Measurements from ENCODE around the gene C4orf50.

DNA sequence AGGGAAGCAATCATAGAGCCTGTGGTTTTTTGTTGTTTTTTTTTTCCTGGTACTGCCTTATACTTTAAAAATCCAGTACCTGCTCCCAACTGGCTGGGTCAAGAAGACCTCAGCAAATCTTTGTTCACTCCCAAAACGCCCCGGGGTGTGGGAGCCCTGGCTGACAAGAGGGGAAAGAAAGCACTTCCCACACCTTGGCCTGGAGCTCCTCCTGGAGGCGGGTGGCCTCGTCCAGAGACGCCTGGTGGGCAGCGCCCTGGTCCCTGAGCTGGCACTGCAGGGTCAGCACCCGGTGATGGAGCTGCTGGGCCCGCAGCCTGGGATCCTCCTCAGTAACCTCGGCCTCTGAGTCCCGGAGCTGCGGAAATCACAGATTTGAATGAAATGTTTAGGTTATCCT, 38.2 kb downstream of the C4orf50 start:
- TF ChIP-seq, protein P1, sequence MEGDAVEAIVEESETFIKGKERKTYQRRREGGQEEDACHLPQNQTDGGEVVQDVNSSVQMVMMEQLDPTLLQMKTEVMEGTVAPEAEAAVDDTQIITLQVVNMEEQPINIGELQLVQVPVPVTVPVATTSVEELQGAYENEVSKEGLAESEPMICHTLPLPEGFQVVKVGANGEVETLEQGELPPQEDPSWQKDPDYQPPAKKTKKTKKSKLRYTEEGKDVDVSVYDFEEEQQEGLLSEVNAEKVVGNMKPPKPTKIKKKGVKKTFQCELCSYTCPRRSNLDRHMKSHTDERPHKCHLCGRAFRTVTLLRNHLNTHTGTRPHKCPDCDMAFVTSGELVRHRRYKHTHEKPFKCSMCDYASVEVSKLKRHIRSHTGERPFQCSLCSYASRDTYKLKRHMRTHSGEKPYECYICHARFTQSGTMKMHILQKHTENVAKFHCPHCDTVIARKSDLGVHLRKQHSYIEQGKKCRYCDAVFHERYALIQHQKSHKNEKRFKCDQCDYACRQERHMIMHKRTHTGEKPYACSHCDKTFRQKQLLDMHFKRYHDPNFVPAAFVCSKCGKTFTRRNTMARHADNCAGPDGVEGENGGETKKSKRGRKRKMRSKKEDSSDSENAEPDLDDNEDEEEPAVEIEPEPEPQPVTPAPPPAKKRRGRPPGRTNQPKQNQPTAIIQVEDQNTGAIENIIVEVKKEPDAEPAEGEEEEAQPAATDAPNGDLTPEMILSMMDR (IDR thresholded peaks at IDR 0.05), result no peak
- TF ChIP-seq EZH2 (IDR thresholded peaks at IDR 0.05; ENCODE audit: borderline replicate concordance, insufficient read depth, low read depth, low read length, poor library complexity, severe bottlenecking), result no peak
